Islet of Langerhans (tissue), 1 donor: ENCODE data around the gene DAGLB.

Experiments
- FAIRE-seq: peaks from one replicate; lab custom pipeline; 2011; peaks lifted over from hg19 to GRCh38; lab: Jason Lieb, UNC

The DAGLB gene

DNA sequence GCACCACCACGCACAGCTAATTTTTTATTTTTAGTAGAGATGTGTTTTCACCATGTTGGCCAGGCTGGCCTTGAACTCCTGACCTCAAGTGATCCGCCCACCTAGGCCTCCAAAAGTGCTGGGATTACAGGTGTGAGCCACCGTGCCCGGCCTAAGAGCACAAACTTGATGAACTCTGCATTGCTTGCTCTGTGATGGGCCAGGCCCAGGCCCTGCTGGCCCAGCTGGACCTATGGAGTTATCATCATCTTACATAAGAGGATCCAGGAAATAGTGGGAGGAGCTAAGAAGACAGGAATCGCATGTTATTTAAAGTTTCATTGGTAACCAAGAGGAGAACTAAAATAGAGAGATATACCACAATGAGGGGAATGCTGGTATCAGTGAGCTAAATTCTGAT is 86.9 kb downstream of the DAGLB start:
- FAIRE-seq, result no peak

DNA sequence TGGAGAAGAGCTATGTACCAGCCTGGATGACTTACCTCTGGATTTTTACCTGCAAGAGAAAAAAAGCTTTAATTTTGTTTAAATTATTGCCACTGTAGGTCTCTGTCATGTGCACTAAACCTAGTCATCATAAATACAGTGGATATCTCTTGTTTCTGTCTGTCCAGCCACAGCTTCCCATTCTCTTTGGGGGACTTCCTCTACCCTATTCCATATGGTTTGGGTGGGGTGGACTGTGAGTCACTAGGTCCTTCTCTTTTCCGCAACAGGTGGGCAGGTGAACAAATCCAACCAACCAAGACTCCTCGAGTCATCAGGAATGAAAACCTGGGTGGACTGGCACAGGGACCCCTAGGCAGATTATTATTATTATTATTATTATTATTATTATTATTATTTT is 88.0 kb downstream of the DAGLB start:
- no peak for FAIRE-seq
